GM19023 (cell line): ENCODE data around the gene GCH1.
"Not testable (repeated sequence)": the region's sequence is repeated elsewhere in the genome, so short reads cannot be mapped to it uniquely, and the experiment has no call there.

Experiments used
- ATAC-seq: cut with Tn5 transposase; IDR thresholded peaks from one replicate; pipeline ENCODE4 v1.9.1; 2021; ENCODE audit warnings: mild to moderate bottlenecking, moderate library complexity; ENCODE audit not compliant: unreplicated experiment

The GCH1 gene

DNA sequence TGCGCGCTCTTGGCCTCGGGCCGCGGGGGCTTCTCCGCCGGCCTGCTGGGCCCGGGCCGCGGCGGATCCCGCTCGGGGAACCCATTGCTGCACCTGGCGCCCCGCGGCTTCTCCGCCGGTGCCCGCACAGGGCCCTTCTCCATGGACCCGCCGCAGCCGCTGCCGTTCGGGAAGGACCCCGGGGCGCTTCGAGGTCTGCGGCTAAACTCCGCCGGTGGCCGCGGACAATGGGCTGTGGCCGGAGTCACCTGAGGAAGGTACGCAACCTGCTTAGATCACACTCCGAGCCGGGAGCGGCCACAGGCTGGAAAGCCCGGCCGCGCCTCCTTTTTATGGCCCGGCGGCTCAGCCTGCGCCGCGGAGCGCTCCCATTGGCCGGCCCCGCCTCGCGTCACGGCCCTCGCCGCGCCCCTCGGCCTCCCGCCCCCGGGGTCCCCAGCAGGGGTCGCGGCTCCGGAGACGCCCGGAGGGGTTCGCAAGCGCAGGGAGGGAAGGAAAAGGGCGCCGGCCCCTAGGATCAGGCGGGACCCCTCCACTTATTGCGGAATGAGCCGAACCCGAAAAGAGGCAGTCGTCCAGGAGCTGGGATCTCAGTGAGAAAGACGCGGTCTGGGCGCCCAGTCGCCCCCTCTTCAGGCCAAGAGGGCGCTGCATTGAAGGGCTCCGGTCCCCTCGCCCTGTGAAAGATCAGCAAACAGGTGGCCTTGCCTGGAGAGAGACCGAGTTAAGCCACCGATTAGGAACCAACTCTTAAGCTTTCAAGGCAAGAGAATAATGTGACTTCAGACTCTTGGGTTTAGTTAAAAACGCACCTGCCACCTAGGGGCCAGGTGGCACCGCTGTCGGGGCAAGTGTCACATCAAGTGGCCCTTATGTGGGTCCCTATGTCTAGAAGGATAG is at the start of gene GCH1:
Gene GCH1, minus strand, starts transcription at position 306 of the 900 bp plus-strand sequence. Its CDS starts 163 bp downstream, at position 143.
- peak; percentile 88 for ATAC-seq

GRCh38 chr14:54947230-54947629 is 44.6 kb upstream of the GCH1 start:
- ATAC-seq = no peak

DNA sequence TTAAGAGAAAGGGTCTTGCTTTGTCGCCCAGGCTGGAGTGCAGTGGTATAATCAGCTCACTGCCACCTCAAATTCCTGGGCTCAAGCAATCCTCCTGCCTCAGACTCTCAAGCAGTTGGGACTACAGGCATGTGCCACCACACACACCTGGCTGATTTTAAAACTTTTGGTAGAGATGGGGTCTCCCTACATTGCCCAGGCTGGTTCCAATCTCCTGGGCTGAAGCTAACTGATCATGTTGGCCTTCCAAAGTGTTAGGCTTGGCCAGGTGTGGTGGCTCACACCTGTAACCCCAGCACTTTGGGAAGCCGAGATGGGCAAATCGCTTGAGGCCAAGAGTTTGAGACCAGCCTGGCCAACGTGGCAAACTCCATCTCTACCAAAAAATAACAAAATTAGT is 43.9 kb upstream of the GCH1 start:
- ATAC-seq = no peak

- ATAC-seq = no peak
These were observed 42.2 kb upstream of the GCH1 start for GRCh38 chr14:54944737-54945391.

DNA sequence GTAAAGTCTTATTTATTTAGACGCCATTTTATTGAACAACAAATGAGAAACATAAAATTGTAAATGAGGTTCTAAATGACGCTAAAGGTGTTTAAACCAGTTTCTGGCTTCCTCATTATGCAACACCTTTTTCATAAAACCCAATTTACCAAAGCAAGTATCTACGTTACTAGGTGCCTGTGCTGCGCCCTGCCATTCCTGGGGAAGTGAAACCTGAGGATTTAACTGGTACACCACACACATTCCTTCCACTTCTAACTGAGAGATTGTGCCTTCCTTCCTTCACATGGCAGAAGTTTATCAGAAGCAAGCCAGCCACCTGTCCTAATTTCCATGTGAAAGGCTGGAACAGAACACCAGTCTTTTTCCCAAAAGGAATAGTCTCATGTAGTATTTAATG is 40.3 kb upstream of the GCH1 start:
- ATAC-seq = no peak

GRCh38 chr14:54936816-54937215 is 34.2 kb upstream of the GCH1 start:
- ATAC-seq = no peak

DNA sequence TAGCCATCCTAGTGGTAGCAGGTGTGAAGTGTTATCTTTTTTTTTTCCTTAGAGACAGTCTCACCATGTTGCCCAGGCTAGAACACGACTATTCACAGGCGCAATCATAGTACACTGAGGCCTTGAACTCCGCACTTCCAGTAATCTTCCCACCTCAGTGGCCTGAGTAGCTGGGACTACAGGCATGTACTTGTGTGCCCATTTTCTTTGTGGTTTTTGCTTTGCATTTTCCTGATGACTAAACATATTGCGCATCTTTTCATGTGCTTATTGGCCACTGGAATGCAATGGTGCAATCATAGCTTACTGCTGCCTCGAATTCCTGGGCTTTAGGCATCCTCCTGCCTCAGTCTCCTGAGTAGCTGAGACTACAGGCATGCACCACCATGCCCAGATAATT is 33.3 kb upstream of the GCH1 start:
- no peak for ATAC-seq

GRCh38 chr14:54935100-54935499 is 32.5 kb upstream of the GCH1 start:
- no peak for ATAC-seq

- no peak for ATAC-seq
These were observed 30.4 kb upstream of the GCH1 start for GRCh38 chr14:54933006-54933405.

GRCh38 chr14:54931598-54932340 is 29.1 kb upstream of the GCH1 start:
- no peak for ATAC-seq

DNA sequence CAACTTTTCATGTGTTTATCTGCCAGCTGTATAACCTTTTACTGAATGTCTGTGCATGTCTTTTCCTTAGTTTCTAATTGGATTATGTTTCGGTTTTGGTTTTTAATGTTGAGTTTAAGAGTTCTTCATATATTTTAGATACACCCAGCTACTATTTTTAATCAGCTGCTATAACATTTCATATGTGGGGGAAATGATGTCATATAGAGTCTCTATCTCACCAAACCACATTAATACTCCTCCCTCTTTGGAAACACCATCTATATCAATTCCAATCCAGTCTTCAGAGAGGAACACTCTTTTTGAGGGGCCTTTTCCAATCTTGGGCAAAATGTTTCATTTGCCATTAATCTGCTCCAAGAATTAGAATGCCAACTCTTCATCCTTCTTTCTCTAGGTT is 28.5 kb upstream of the GCH1 start:
- no peak for ATAC-seq

DNA sequence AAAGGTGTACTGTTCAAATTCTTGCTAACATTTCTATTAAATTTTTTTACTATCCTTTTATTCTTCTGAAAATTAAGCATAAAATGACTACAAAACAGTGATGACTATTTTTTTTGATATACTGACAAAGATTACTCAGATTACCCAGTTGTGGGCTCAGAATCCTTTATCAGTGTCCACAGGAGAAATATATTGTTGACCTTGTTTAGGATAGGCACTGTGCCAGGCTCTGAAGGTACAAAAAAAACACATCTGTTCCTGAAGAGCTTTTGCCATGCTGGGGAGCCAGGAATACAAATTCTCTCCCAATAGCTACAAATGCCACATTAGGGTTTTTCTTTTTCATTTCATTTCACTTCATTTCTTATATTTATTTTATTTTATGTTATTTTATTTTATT is 26.9 kb upstream of the GCH1 start:
- no peak for ATAC-seq

- no peak for ATAC-seq
These were observed 25.6 kb upstream of the GCH1 start for GRCh38 chr14:54928216-54928615.

DNA sequence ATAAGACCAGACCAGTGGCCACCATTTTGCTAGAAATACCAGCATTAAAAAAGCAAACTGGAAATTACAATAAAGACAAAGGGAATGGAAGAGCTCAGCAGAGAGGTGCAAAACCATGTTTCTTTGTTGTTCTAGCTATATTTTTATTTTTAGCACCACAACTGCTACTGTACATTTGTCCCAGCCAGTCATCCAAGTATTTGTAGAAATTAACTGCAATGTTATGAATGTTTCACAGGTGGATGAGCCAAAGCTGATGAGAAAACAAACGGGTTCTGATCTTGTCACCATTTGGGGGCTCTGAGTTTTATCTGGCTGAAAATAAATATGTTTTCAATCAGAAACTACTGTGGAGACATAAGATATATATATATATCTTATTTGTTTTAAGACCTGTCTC is 24.9 kb upstream of the GCH1 start:
- ATAC-seq = no peak

DNA sequence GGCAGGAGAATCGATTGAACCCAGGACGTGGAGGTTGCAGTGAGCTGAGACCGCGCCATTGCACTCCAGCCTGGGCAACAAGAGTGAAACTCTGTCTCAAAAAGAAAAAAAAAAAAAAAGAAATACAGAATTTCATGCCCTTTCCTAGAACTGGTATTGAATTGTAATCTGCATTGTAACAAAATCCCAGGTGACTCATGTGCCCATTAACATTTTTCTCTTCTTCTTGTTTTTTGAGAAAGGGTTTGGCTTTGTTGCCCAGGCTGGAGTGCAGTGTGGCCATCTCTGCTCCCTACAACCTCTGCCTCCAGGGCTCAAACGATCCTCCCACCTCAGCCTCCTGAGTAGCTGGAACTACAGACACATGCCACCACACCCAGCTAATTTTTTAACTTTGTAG is 23.9 kb upstream of the GCH1 start:
- ATAC-seq = not testable (repeated sequence)

DNA sequence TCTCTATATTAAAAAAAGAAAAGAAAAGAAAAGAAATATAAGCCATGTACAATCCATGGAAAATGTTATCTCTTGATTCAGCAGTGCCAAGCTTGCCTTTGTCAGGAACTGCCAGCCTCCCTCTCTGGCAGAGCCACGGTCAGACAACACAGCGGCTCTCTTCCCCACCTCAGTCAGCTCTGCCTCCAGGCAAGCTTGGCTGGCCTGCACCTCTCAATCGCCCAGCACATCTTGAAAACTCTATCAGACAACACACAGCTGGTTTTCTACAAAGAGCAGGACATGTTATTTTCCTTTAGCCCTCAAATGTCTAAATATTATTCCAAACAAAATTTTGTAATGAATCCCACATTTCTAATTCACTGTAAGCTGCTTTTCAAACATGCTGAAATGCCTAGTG is 20.0 kb upstream of the GCH1 start:
- no peak for ATAC-seq

- ATAC-seq = no peak
These were observed 17.4 kb upstream of the GCH1 start for GRCh38 chr14:54920052-54920451.

GRCh38 chr14:54919330-54919729 is 16.7 kb upstream of the GCH1 start:
- no peak for ATAC-seq

DNA sequence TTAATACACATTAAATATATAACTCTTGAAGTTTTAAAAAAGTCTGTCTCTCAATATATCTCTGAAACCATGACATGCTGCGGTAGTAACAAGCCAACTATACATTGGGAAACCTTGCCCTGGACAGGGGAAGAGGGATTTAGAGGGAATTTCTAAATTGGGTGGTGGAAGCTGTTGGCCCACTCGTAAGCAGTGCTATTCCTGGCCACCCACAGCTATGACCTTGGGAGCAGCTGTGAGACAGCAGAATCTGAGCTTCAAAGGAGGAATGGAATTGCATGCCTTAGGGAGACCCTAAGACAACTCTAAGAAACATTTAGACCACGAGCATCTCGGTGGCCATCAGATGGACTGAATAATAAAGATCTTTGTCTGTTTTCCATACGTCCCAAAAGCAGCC is 15.8 kb upstream of the GCH1 start:
- ATAC-seq = no peak

DNA sequence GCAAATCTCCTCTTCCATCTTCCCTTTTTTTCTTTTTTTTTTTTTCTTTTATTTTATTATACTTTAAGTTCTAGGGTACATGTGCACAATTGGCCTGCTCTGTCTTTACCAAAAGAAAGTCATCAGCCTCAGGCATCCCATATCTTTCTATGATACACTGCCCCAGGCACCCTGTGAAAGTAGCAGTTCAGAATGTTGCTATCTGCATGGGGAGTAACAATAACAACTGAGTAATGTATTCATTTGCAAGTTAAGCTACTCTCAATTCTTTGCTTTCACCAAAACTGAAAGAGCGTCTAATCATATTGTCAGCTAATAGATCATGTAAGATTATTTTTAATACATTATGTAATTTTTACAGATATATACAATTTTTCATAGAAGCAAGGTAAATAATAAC is 13.5 kb upstream of the GCH1 start:
- no peak for ATAC-seq

GRCh38 chr14:54909817-54910558 is 7.4 kb upstream of the GCH1 start:
- no peak for ATAC-seq
